HepG2 (cell line): ENCODE results near the gene NAALADL1. TPM values are rescaled to one million over a fixed set of nuclear protein-coding genes. Genes with fewer than 3 reads are reported as not detected.

ENCODE experiments used
- ATAC-seq: fragments of 200-7000 bp; cut with Tn5 transposase; 3 replicates; pipeline ENCODE4 v1.9.1; 2020; ENCODE audit warnings: mild to moderate bottlenecking, moderate library complexity
- BruUV-seq: library from RNA; stranded (reverse); fragments of 400-500 nt; replicated peaks from 2 replicates; lab custom pipeline; 2021; lab: Mats Ljungman, UMichigan
- CTCF ChIA-PET: fragments of 300-600 bp; formaldehyde crosslinking; extraction: SDS; loops from one replicate; lab custom pipeline; 2021; ENCODE audit warnings: low total read pairs, inconsistent platforms, low intra/inter-chr PET ratio; lab: Yijun Ruan, JAX
- POLR2A ChIA-PET: fragments of 350-600 bp; sonication (Branson Sonifier 250); formaldehyde crosslinking; loops from one replicate; lab custom pipeline; 2020; ENCODE audit warnings: antibody characterized with exemption, inconsistent platforms; lab: Yijun Ruan, JAX
- DNase-seq: peaks from one replicate; pipeline ENCODE4 v3.0.0-alpha.2; 2015; ENCODE audit warnings: low spot score
- FAIRE-seq: peaks from 3 replicates; lab custom pipeline; 2011; peaks lifted over from hg19 to GRCh38; lab: Jason Lieb, UNC
- H2AFZ ChIP-seq: one replicate; pipeline ENCODE4 v1.6.1; 2011; ENCODE audit warnings: low read length, inconsistent platforms
- H3K27ac ChIP-seq: fragments of 300-600 bp; 3 replicates; pipeline ENCODE4 v1.8.0; 2011; ENCODE audit warnings: mixed run types, mild to moderate bottlenecking, mixed read lengths, low read length, inconsistent platforms; ENCODE audit not compliant: insufficient read depth; ENCODE audit errors: extremely low read length
- H3K27me3 ChIP-seq, 2 experiments: fragments of 200-600 bp in 1 of 2; 2 replicates in 1 of 2; 3 replicates in 1 of 2; pipeline versions ENCODE4 v1.6.0 to v1.8.0; 2011; ENCODE audit warnings: low read length in 2 of 2, mild to moderate bottlenecking in 2 of 2, moderate library complexity in 2 of 2, inconsistent platforms in 1 of 2; ENCODE audit not compliant: insufficient read depth in 2 of 2, control insufficient read depth in 1 of 2
- H3K36me3 ChIP-seq, 2 experiments: fragments of 200-600 bp in 1 of 2; replicated peaks in 1 of 2; 2 replicates in 1 of 2; 3 replicates in 1 of 2; pipeline versions ENCODE4 v1.5.1 to v1.8.0; 2011; ENCODE audit warnings: low read length in 2 of 2, inconsistent platforms in 1 of 2; ENCODE audit not compliant: insufficient read depth in 2 of 2, control insufficient read depth in 1 of 2
- H3K4me1 ChIP-seq: 2 replicates; pipeline ENCODE4 v1.5.1; 2012; ENCODE audit warnings: low read length, inconsistent platforms; ENCODE audit not compliant: insufficient read depth
- H3K4me2 ChIP-seq: 2 replicates; pipeline ENCODE4 v1.6.0; 2011; ENCODE audit warnings: low read depth, low read length, inconsistent platforms
- H3K4me3 ChIP-seq, 3 experiments: fragments of 200-600 bp in 1 of 3; sonication (generic), shearing (Covaris generic) in 1 of 3; replicated peaks in 1 of 3; 2 replicates each; pipeline ENCODE4 v1.5.1; 2011 to 2016; ENCODE audit warnings: low read length in 3 of 3, inconsistent platforms in 2 of 3, low read depth in 2 of 3, mild to moderate bottlenecking in 2 of 3, control low read depth in 1 of 3, mixed read lengths in 1 of 3; ENCODE audit not compliant: insufficient read depth in 1 of 3
- H3K79me2 ChIP-seq: one replicate; pipeline ENCODE4 v1.6.1; 2011; ENCODE audit warnings: low read length, inconsistent platforms; ENCODE audit not compliant: insufficient read depth
- H3K9ac ChIP-seq: 2 replicates; pipeline ENCODE4 v1.6.0; 2011; ENCODE audit warnings: mild to moderate bottlenecking, low read depth, low read length, inconsistent platforms; ENCODE audit not compliant: insufficient read depth
- H3K9me3 ChIP-seq: 2 replicates; pipeline ENCODE4 v1.5.1; 2012; ENCODE audit warnings: mild to moderate bottlenecking, low read length
- H4K20me1 ChIP-seq: 2 replicates; pipeline ENCODE4 v1.6.0; 2011; ENCODE audit warnings: inconsistent platforms, mild to moderate bottlenecking, low read length, moderate library complexity; ENCODE audit not compliant: insufficient read depth
- IRF2 ChIP-seq: IDR thresholded peaks from 2 replicates; pipeline ENCODE4 v1.6.1; 2018; ENCODE audit warnings: missing genetic modification reagents, missing compliant biosample characterization
- IRX3 ChIP-seq: sonication (generic); formaldehyde crosslinking; IDR thresholded peaks from 2 replicates; pipeline ENCODE4 v1.8.1; 2023; ENCODE audit warnings: mild to moderate bottlenecking, low read depth, missing genetic modification reagents, borderline replicate concordance
- ZNF850 ChIP-seq: sonication (generic); formaldehyde crosslinking; conservative IDR thresholded peaks from 2 replicates; pipeline ENCODE4 v1.9.0; 2021; ENCODE audit warnings: mild to moderate bottlenecking, missing genetic modification reagents
- WGBS: methylation state at CpG from one replicate; pipeline ENCODE4 v1.1.6; 2017; ENCODE audit warnings: low lambda C conversion rate; 5-methylcytosine and 5-hydroxymethylcytosine counted together
- in situ Hi-C: cut with HindIII; loops from 2 replicates; pipeline ENCODE4 v1.10.0; 2017; ENCODE audit warnings: low pct_unique_long_range_greater_than_20kb; ENCODE audit not compliant: extremely low pct_ligation_motif_present
- intact Hi-C: fragments of 100-400 bp; cut with micrococcal nuclease; formaldehyde crosslinking; loops from one replicate; pipeline ENCODE4 v1.10.0; 2022; ENCODE audit not compliant: unreplicated experiment
- polyA plus RNA-seq, 8 experiments: library from polyadenylated mRNA; depleted of rRNA in 3 of 8; stranded (reverse) in 7 of 8; unstranded in 1 of 8; fragments of >200 nt; fragmentation: Illumina TruSeq in 4 of 8; extraction: Trizol in 4 of 8; gene quantifications; 2 replicates each; pipeline versions ENCODE4 v1.2.1 to v1.2.3, GENCODE V29; 2011 to 2016; ENCODE audit warnings: low read depth in 4 of 8, missing spikeins in 1 of 8, mixed read lengths in 1 of 8; ENCODE audit not compliant: insufficient read depth in 1 of 8
- total RNA-seq, 5 experiments: library from RNA; depleted of rRNA; stranded (reverse); fragments of >200 nt; fragmentation: Illumina TruSeq; extraction: Trizol; gene quantifications; 2 replicates each; pipeline ENCODE4 v1.2.3, GENCODE V29; 2016; ENCODE audit warnings: low read depth in 1 of 5
- TF ChIP-seq, protein P1 (sequence below): sonication (generic); formaldehyde crosslinking; IDR thresholded peaks from 2 replicates; pipeline ENCODE4 v1.8.1; 2023; ENCODE audit warnings: mild to moderate bottlenecking, missing genetic modification reagents
- TF ChIP-seq, protein P2 (sequence below): IDR thresholded peaks from 2 replicates; pipeline ENCODE4 v1.6.1; 2018; ENCODE audit warnings: missing genetic modification reagents, mild to moderate bottlenecking, missing compliant biosample characterization
- TF ChIP-seq, protein P3 (sequence below): sonication (generic); formaldehyde crosslinking; IDR thresholded peaks from 2 replicates; pipeline ENCODE4 v1.5.1; 2020; ENCODE audit warnings: mild to moderate bottlenecking, missing genetic modification reagents, moderate library complexity

NAALADL1 gene
- total and polyA plus RNA-seq, 2 of the 13 experiments (the other 11 are each of a cell fraction or from before 2014, with no cell fraction given): 9.3 to 33.9 TPM

DNA sequence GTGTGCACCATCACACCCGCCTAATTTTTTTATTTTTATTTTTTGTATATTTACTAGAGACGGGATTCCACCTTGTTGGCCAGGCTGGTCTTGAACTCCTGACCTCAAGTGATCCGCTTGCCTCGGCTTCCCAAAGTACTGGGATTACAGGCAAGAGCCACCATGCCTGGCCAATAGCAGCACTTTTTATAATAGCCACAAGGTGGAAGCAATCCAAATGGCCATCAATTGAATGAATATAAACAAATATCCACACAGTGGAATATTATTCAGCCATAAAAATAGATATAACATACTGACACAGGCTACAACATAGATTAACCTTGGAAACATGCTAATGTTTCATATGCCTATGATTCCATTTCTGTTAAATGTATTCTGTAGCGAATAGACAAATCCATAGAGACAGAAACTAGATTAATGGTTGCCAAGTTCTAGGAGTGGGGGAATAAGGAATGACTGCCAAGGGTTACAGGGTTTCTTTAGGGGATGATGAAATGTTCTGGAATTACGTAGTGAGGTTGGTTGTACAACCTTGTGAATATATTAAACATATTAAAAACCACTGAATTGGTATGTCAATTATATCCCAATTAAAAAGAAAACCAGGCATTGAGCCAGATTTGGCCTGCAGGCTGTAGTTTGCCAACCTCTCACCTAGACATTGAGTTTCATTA, 42.5 kb upstream of the NAALADL1 start:
- Histone ChIP-seq H3K36me3 (peaks cover 3 to 12% of the 10 kb centered on the region in 2 experiments; a peak in 3 of 5 replicates), H3K4me2 (no peak overlapping the region), H3K79me2 (peaks cover 5% of the 10 kb centered on the region), H3K9me3 (no peaks in the 10 kb centered on the region), H4K20me1 (no peaks in the 10 kb centered on the region), H3K4me1 (peaks cover 13% of the 10 kb centered on the region), H3K4me3 (no peak overlapping the region), H3K27ac (no peak overlapping the region), H2AFZ (no peak overlapping the region), H3K27me3 (no peaks in the 10 kb centered on the region; a peak in 1 of 5 replicates), H3K9ac (no peak overlapping the region)
- no peak for TF ChIP-seq IRX3 (CRISPR knock-in tag)
- DNase-seq (no peak), FAIRE-seq (no peak), ATAC-seq (no peak)
- in situ Hi-C loops (no loop called here), intact Hi-C loops (no loop called here)
- BruUV-seq: no TSS peak
- CTCF ChIA-PET: no interaction called here
- 95% methylated on average over 6 of the region's 6 CpGs for WGBS
- POLR2A ChIA-PET: interaction anchor here (0.7 to 8.1 kb wide), 2 partner anchors 10 to 11 kb away, joined by 3 to 86 read pairs; partner anchors contain the start of gene TM7SF2

DNA sequence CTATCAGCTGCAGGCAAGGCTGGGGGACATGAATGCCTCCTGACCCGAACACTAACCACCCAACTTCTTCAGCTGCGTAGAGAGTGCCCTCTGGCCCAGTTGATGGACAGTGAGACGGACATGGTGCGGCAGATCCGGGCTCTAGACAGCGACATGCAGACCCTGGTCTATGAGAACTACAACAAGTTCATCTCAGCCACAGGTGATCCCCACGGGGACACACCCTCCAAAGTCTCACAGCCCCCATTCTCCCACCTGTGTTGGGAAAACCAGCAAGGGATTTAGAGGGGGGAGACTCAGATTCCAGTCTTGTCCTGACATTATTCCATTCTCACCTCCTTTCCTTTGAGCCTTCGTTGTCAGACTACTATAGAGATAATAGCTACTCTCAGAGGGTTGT, 38.6 kb upstream of the NAALADL1 start:
- Histone ChIP-seq H3K4me1 (peaks cover 50% of the 10 kb centered on the region), H3K9ac (peak overlapping the region; percentile 83), H3K4me3 (peak overlapping the region; percentile 78 to 85 (median 83))
- ATAC-seq: no peak
- TF ChIP-seq, protein P1, sequence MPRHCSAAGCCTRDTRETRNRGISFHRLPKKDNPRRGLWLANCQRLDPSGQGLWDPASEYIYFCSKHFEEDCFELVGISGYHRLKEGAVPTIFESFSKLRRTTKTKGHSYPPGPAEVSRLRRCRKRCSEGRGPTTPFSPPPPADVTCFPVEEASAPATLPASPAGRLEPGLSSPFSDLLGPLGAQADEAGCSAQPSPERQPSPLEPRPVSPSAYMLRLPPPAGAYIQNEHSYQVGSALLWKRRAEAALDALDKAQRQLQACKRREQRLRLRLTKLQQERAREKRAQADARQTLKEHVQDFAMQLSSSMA (CRISPR knock-in tag): 0 out of 2 replicates have a peak, but pooled peaks have one; percentile 39
- TF ChIP-seq, protein P2, sequence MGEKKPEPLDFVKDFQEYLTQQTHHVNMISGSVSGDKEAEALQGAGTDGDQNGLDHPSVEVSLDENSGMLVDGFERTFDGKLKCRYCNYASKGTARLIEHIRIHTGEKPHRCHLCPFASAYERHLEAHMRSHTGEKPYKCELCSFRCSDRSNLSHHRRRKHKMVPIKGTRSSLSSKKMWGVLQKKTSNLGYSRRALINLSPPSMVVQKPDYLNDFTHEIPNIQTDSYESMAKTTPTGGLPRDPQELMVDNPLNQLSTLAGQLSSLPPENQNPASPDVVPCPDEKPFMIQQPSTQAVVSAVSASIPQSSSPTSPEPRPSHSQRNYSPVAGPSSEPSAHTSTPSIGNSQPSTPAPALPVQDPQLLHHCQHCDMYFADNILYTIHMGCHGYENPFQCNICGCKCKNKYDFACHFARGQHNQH (CRISPR knock-in tag): 0 out of 2 replicates have a peak, but pooled peaks have one; percentile 35
- TF ChIP-seq ZNF850 (CRISPR knock-in tag) (0 out of 2 replicates have a peak, but pooled peaks have one; percentile 3), IRF2 (CRISPR knock-in tag) (no peak)
- TF ChIP-seq, protein P3, sequence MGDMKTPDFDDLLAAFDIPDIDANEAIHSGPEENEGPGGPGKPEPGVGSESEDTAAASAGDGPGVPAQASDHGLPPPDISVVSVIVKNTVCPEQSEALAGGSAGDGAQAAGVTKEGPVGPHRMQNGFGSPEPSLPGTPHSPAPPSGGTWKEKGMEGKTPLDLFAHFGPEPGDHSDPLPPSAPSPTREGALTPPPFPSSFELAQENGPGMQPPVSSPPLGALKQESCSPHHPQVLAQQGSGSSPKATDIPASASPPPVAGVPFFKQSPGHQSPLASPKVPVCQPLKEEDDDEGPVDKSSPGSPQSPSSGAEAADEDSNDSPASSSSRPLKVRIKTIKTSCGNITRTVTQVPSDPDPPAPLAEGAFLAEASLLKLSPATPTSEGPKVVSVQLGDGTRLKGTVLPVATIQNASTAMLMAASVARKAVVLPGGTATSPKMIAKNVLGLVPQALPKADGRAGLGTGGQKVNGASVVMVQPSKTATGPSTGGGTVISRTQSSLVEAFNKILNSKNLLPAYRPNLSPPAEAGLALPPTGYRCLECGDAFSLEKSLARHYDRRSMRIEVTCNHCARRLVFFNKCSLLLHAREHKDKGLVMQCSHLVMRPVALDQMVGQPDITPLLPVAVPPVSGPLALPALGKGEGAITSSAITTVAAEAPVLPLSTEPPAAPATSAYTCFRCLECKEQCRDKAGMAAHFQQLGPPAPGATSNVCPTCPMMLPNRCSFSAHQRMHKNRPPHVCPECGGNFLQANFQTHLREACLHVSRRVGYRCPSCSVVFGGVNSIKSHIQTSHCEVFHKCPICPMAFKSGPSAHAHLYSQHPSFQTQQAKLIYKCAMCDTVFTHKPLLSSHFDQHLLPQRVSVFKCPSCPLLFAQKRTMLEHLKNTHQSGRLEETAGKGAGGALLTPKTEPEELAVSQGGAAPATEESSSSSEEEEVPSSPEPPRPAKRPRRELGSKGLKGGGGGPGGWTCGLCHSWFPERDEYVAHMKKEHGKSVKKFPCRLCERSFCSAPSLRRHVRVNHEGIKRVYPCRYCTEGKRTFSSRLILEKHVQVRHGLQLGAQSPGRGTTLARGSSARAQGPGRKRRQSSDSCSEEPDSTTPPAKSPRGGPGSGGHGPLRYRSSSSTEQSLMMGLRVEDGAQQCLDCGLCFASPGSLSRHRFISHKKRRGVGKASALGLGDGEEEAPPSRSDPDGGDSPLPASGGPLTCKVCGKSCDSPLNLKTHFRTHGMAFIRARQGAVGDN (CRISPR knock-in tag): no peak
- TF ChIP-seq, all 625 proteins: peak for 3
- H3K27ac ChIP-seq: peak overlapping the region; percentile 93
- H3K27me3 ChIP-seq: no peaks in the 10 kb centered on the region; a peak in 1 of 5 replicates
- H3K36me3 ChIP-seq: peaks cover 0 to 4% of the 10 kb centered on the region in 2 experiments; a peak in 1 of 5 replicates
- H3K79me2 ChIP-seq: peaks cover 5% of the 10 kb centered on the region
- 89% methylated on average over 1 of the region's 8 CpGs for WGBS
- in situ Hi-C loops (no loop called here), intact Hi-C loops (loop anchor here (2.0 kb wide), 1 partner anchor 14 kb away; the partner anchor contains the start of gene TM7SF2)
- FAIRE-seq: no peak
- DNase-seq: no peak
- no peaks in the 10 kb centered on the region for H3K9me3 ChIP-seq
- POLR2A ChIA-PET: interaction anchor here (0.6 to 8.1 kb wide), 24 partner anchors 15 to 380 kb away, joined by 3 to 86 read pairs (median 4); partner anchors contain the start of genes ARL2, BATF2, CAPN1 and FAU
- TSS peak; percentile 56 for BruUV-seq
- peak overlapping the region; percentile 98 for H3K4me2 ChIP-seq
- H4K20me1 ChIP-seq: no peaks in the 10 kb centered on the region
- CTCF ChIA-PET: no interaction called here
- no peak overlapping the region for H2AFZ ChIP-seq
